HG02973 (cell line): ENCODE results near the gene ATP6V0D1.

ENCODE experiments used
- ATAC-seq: cut with Tn5 transposase; IDR thresholded peaks from one replicate; pipeline ENCODE4 v1.9.1; 2021; ENCODE audit warnings: moderate library complexity; ENCODE audit not compliant: unreplicated experiment

The ATP6V0D1 gene

DNA sequence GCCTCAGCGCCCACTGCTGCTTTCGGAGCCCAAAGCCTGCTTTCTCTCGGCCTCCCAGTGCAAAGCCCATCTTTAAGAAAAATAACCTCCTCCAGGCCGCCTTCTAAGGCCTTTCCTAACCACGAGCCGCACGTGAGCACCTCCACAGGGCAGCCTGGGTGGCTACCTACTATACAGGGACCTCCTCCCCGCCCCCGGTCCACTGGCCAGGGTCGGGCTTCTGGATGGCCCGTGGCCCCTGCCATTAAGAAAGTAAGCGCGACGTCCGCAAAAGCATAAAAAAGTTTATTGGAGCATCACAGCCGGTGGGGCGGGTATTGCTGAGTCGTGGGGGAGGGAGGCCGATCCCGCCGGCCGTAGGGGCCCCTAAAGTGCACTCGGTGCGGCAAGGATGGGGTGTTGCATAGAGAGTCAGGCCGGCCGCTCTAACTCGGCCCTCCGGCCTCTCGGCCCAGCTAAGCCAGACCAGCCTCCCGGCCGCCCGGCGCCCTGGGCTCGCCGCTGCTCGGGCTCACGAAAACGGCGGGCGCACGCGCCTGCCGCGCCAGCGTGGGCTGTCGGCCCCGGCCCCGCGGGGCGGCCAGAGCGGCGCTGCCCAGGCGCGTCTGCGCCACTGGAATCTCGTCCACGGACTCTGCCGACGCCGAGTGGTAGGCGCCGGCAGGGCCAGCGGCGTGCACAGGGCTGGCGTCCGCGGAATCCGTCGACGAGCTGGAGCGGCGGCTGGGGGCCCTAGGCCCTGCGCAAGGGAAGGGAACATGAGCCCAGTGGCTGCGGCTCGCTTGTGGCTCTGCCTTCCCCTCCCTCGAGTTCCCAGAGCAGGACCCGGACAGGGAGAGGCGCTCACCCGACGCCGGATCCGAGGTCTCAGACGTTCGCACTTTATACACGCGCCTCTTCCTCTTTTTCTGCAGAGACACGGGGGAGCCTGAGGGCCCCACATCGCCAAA, 86.5 kb downstream of the ATP6V0D1 start:
- no peak for ATAC-seq

DNA sequence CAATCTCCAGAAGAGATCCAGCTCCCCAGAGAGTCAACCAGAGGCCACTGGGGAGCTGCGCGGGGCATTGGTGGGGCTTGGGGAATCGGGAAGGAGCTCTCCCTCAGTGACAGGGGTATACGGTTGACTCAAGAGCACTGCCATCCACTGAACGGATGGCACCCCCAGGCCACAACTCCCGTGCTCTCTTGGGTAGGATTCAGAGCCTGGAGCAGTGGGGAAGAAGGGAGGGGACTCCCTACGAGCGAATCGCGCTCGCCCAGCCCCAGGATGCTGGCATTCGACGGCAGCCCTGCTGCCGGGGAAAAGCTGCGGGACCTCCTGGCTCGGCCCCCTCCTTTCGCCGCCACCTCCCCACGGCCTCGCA, 87.2 kb downstream of the ATP6V0D1 start:
- no peak for ATAC-seq

DNA sequence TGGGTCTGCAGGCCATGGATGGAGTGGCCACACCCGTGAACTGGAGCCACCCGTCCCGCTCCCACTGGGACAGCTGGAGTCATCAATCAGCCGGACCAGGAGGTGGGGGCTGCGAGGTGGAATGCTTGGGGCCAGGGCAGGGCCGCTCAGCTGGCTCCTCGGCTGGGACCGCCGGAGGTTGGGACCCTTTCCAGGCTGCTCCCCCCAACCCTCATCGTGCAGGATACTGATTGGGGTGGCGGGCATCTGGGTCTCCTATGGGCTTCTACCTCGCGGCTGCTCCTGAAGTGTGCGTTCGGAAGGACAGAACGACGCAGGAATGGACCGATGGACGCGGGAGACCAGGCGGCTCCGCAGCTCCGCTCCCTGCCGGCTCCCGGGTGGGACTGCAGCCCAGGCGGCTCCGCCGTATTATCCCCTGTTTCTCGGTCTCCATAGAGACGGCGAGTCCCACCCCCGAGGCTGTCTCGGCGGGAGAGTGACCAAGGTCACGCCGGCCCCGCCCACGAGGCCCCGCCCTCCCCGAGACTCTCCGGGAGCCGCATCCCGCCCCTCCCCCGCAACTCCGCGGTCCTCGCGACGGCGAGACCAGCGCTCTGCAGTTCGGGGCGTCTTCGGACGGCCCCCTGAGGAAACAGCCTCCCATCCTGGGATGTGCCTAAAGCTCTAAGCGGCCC, 87.7 kb downstream of the ATP6V0D1 start, which contains the start of gene TPPP3:
TPPP3 (minus strand) TSS at position 388 of the 677 bp plus-strand sequence. CDS start 2,387 bp downstream, outside the sequence.
- ATAC-seq, result no peak

DNA sequence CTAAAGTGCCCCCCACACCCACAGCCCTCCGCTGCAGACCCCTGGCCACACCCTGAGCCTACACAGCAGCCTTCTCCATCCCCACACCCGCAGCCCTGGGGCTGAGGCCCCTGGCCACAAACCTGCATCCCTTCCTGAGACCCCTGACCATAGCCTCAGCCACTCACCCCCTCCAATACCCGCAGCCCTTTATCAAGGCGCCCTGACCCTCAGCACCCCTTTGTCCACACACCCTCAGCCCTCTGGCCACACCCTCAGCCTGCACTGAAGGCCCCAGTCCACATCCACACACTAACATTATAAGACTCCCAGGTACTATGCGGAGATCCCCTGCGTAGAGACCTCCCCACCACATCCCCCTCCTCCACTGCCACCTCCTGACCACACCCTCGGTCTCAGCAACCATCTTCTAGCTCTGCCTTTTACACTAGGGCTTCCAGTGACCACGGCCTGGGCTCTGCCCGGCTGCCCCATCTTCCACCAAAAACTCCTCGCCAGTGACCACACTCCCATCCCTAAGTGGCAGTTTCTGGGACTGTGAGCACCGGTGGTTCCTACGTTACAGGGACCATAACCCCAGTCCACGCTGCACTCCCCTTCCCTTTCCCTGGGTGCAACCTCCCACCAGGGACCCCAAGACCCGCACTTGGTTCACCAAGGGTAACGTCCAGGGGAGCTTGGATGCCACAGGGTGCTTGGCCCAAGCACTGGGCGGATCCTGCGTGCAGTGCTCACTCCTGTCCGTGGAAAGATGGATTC, 88.5 kb downstream of the ATP6V0D1 start:
- no peak for ATAC-seq

DNA sequence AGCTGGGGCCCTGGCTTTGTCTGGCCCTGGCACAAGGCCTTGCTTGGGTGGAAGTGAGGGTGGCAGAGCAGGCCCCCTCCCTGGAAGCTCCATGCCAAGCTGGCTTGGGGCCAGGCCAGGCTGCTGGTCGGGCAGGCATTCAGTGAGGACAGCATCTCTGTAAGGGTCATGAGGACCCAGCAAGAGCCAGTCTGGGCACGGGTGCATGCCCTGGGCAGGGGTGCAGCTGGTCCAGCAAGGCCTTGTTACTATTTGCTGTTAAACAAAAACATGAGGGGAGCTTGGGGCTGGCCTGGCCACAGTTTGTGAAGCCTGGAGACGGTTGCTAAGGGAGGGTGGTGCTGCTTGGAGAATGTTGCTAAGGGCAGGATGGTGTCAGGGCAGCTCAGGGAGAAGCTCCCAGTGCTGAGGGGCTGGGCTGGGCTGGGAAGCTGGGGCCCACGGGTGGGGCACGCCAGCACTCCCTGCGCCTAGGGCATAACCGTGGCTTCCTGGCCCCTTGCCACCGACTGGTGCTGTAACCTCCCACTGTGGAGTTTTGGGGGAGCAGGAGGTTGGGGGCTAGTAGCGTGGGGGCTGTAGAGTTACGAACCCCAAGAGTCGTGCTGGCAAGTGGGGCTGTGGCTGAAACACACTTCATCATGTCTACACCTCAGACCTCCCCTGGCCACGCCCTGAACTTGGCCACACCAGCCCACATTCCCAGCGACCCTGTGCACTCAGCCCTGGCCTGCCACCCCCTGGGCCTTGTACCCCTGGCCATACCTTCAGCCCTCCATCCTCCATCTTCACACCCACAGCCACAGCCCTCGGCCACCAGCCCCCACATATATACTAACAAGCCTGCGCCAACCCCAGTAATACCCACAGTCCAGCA, 89.3 kb downstream of the ATP6V0D1 start:
- ATAC-seq, result no peak

DNA sequence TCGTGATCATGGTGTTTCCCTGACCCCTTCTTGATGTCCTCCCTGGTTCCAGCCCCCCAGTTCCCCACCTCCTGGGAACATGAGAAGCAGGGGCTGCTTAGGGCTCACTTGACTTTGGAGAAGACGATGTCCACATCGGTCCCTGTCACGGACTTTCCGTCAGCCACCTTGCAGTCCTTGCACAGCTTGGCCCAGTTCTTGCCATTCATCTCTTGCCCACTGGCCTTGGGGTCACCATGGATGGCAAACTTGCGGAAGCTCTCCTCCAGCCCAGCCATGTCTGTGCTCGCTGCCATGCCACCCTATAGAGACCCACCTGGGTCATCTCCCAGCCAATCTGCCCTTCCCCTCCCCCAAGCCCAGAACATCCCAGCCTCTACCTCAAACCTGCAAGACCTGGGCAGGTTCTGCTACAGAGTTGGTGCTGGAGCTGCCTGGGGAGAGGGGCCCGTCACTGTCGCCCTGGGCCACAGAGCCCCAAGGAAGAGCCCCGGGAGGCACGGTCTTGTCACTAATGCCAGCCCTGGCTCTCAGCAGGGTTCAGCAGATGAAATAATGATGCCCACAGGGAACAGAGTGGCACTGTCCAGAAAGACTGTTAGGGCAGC, 90.0 kb downstream of the ATP6V0D1 start:
- ATAC-seq, result no peak

DNA sequence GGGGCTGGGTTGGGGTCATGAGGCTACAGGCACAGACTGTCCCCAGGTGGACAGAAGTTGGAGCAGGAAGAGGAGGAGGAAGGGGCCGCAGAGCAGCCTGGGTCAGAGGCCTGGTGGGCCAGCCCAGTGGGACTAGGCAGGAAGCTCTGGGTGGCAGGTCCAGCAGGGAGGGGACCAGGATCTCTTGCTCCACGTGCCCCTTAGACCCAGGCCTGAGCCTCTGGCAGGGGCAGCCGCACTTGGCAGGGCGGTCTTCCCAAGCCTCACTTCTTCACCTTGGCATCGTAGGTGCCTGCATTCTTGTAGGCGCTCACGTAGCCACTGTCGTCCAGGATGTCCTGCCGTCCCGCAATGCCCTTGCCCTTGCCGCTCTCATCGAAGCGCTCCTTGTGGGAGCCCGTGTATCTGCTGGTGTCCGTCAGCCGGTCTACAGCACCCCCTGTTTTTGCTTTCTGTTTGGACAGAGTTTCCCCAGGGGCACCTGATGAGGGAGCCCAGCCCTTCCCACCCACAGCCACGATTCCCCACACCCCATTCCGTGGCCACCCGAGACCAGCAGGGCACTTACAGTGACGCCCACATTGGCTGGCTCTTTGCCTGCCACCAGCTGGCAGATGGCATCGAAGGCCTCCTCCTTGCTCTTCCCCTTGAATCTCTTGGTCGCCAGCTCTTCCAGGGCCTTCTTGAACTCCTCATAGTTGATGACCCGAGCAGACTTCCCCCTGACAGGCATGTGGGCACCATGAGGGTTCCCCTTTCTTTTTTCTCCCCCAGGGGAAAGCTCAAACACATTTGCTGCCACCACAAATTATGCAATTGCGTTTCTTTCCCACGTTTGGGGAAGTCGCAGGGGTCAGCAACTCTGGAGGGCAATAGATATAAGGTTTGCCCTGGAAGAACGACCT, 90.8 kb downstream of the ATP6V0D1 start:
- no peak for ATAC-seq

DNA sequence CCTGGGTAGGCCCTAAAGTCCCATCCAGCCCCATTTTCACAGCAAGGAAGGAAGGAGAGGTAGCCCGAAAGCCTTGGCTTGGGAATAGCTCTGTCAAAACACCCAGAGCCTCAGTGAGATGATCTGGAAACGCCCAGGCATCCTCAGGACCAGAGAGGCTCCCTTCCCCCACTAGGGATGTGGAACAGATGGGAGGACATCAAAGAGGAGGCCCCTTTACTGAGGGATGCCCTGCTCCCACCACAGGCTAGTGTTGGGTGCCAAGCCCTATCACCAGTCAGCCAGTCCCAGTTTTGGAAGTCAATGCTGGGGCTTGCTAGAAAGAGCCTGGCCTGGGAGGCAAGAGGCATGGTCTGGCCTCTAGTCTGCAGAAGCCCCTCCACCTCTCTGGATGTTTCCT, 92.4 kb downstream of the ATP6V0D1 start:
- ATAC-seq, result no peak

DNA sequence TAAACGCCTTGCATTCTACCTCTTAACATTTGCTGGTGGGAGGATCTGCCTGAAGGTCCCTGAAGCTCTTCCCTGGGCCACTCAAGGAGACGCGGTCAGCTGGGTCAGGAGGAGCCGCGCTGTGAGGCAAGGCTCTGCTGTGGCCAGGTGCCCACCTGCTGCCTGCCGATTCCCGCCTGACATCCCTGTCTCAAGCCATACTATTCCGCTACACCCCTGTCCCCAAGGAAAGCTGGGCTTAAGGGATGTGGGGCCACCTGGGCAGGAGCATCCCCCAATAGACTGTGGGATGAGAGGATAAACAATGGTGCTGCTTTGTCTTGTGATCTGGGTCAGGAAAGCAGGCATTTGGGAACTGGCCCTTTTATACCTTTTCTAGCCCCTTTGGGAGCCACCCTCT, 92.8 kb downstream of the ATP6V0D1 start:
- ATAC-seq, result no peak
